Glutamatergic neuron (in vitro differentiated cells): ENCODE data around the gene PHYHD1. TPM values are rescaled to one million over a fixed set of nuclear protein-coding genes. Genes with fewer than 3 reads are reported as not detected.

Experiments used
- DNase-seq: peaks from one replicate; pipeline ENCODE4 v3.0.0; 2022
- H3K27ac Mint-ChIP-seq: one replicate; pipeline ENCODE4 v1.8.0; 2020; ENCODE audit warnings: mild to moderate bottlenecking, mixed read lengths, inconsistent platforms; ENCODE audit not compliant: unreplicated experiment
- H3K27me3 Mint-ChIP-seq: one replicate; pipeline ENCODE4 v1.8.0; 2020; ENCODE audit warnings: mild to moderate bottlenecking, moderate library complexity, mixed read lengths, inconsistent platforms; ENCODE audit not compliant: unreplicated experiment
- H3K36me3 Mint-ChIP-seq: one replicate; pipeline ENCODE4 v1.8.0; 2020; ENCODE audit warnings: mild to moderate bottlenecking, mixed read lengths, inconsistent platforms; ENCODE audit not compliant: unreplicated experiment
- H3K4me1 Mint-ChIP-seq: one replicate; pipeline ENCODE4 v1.8.0; 2020; ENCODE audit warnings: mild to moderate bottlenecking, low read depth, mixed read lengths, inconsistent platforms; ENCODE audit not compliant: unreplicated experiment
- H3K4me3 Mint-ChIP-seq: one replicate; pipeline ENCODE4 v1.8.0; 2020; ENCODE audit warnings: mild to moderate bottlenecking, mixed read lengths, inconsistent platforms; ENCODE audit not compliant: unreplicated experiment
- H3K9me3 Mint-ChIP-seq: one replicate; pipeline ENCODE4 v1.8.0; 2020; ENCODE audit warnings: mild to moderate bottlenecking, moderate library complexity, mixed read lengths, inconsistent platforms; ENCODE audit not compliant: unreplicated experiment
- CTCF ChIP-seq: fragments of 200-600 bp; sonication (generic); IDR thresholded peaks from one replicate; pipeline ENCODE4 v1.5.0; 2021; ENCODE audit not compliant: partially characterized antibody, unreplicated experiment
- long read RNA-seq: library from polyadenylated mRNA; unstranded; transcript quantifications from one replicate; pipeline ENCODE4 v2.0.0, GENCODE V29; 2020; ENCODE audit not compliant: unreplicated experiment
- total RNA-seq: library from RNA; stranded (reverse); fragmentation: NEBNext Ultra II Directional; extraction: Animal tissue kit (Norgen Biotek cat#: 25700); gene quantifications from one replicate; pipeline ENCODE4 v1.2.1, GENCODE V29; 2021; ENCODE audit not compliant: unreplicated experiment

Gene PHYHD1
- total RNA-seq: 4.4 TPM
- long read RNA-seq, partial matches to known transcripts: 0 of 3 reads
- long read RNA-seq, other reads (novel, unspliced or antisense): 3 of 3 reads

- Mint-ChIP-seq H3K27me3 (peaks cover 14% of the 10 kb centered on the region), H3K9me3 (peaks cover 7% of the 10 kb centered on the region), H3K36me3 (no peaks in the 10 kb centered on the region), H3K4me3 (peak within 1 kb of the TSS; percentile 71), H3K27ac (peak within 1 kb of the TSS; percentile 93), H3K4me1 (peaks cover 15% of the 10 kb centered on the region)
- TF ChIP-seq CTCF: no peak
- peak; percentile 67 for DNase-seq
Measured at GRCh38 chr9:128920381-128921058, at the start of gene PHYHD1. TSS of gene PHYHD1 (plus strand) at chr9:128920982. CDS start at chr9:128922324, 1,342 bp downstream.

- no peak for DNase-seq
- peaks cover 8% of the 10 kb centered on the region for H3K27me3 Mint-ChIP-seq
- no peak overlapping the region for H3K27ac Mint-ChIP-seq
- H3K4me3 Mint-ChIP-seq: no peak overlapping the region
- no peak for TF ChIP-seq CTCF
- H3K36me3 Mint-ChIP-seq: no peaks in the 10 kb centered on the region
- H3K4me1 Mint-ChIP-seq: peaks cover 7% of the 10 kb centered on the region
- H3K9me3 Mint-ChIP-seq: peaks cover 6% of the 10 kb centered on the region
Measured at GRCh38 chr9:128877852-128878251, 42.9 kb upstream of the PHYHD1 start.

DNA sequence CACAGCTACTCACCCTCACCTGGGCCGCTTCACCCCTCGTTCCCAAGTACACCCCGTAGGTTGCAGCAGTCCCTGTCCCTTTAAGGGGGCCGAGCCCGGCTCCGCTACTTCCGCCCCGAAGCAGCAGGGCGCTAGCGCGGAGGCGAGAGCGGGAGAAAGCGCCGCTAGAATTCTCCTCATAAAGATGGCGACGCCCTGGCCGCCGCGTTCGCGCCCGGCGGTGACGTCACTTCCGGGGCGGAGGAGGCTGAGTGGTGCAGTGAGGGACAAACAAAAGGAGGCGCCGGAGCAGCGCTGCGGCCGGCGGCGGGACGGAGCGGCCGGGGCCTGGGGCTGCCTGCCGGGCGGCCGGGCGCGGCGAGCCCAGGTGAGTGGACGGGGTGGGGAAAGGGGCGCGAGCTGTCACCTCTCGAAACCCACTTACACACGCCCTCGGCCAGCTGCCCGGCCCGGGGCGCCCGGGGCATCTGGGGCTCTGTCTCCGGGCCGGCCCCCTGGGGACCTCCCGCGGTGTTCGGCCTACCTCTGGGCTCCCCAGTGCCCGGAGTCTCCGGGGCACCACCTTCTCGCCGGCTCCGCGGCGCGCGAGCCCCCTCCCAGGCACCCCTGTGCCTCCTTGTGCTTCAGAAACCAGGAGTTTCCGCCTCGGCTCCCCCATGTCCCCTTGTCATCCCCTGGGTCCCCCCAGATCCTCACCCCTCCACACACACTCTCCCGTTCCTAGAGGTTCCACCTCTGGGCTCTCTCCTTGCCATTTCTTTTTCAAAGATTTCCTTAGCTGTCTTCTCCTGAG is 38.7 kb upstream of the PHYHD1 start, which contains the start of the genes KYAT1 and LRRC8A:
Gene KYAT1, minus strand, starts transcription at position 67 of the 793 bp plus-strand sequence. CDS start 36,545 bp downstream, outside the sequence.
Gene LRRC8A, plus strand, starts transcription at position 250 of the 793 bp plus-strand sequence. CDS start 25,032 bp downstream, outside the sequence.
- peak; percentile 99 for DNase-seq
- Mint-ChIP-seq H3K36me3 (peaks cover 6% of the 10 kb centered on the region), H3K4me3 (peak within 1 kb of the TSS; percentile 99), H3K9me3 (peaks cover 11% of the 10 kb centered on the region), H3K27ac (peak within 1 kb of the TSS; percentile 98), H3K4me1 (peaks cover 14% of the 10 kb centered on the region), H3K27me3 (peaks cover 13% of the 10 kb centered on the region)
- TF ChIP-seq CTCF: no peak

- Mint-ChIP-seq H3K4me1 (peaks cover 14% of the 10 kb centered on the region), H3K9me3 (peaks cover 11% of the 10 kb centered on the region), H3K27me3 (peaks cover 13% of the 10 kb centered on the region), H3K36me3 (peaks cover 6% of the 10 kb centered on the region), H3K27ac (peak overlapping the region; percentile 98), H3K4me3 (peak overlapping the region; percentile 99)
- DNase-seq: peak; percentile 34
- no peak for TF ChIP-seq CTCF
Measured at GRCh38 chr9:128882677-128883603, 37.8 kb upstream of the PHYHD1 start.
